SK-N-SH (cell line): ENCODE data around the gene C5orf52. TPM values are rescaled to one million over a fixed set of nuclear protein-coding genes. Genes with fewer than 3 reads are reported as not detected.
"Not testable (repeated sequence)": the region's sequence is repeated elsewhere in the genome, so short reads cannot be mapped to it uniquely, and the experiment has no call there.

Experiments used
- CTCF ChIA-PET: fragments of 300-600, 350-600 bp; formaldehyde crosslinking; extraction: SDS; loops from one replicate; lab custom pipeline; 2021; lab: Yijun Ruan, JAX
- POLR2A ChIA-PET: fragments of 350-600 bp; sonication (Branson Sonifier 250); formaldehyde crosslinking; extraction: SDS; loops from one replicate; lab custom pipeline; 2020; ENCODE audit warnings: antibody characterized with exemption, inconsistent platforms; lab: Yijun Ruan, JAX
- DNase-seq: peaks from one replicate; pipeline ENCODE4 v3.0.0; 2012
- H2AFZ ChIP-seq: fragments of 200-600 bp; sonication (generic); 2 replicates; pipeline ENCODE4 v1.8.1; 2016; ENCODE audit warnings: antibody characterized with exemption, mild to moderate bottlenecking, low read depth
- H3F3A ChIP-seq: fragments of 200-600 bp; sonication (generic); replicated peaks from 2 replicates; pipeline ENCODE3; 2016; ENCODE audit warnings: antibody characterized with exemption, mild to moderate bottlenecking; ENCODE audit not compliant: insufficient read depth
- H3K27ac ChIP-seq, 2 experiments: fragments of 200-500 bp in 1 of 2; fragments of 200-600 bp in 1 of 2; sonication (Bioruptor generic) in 1 of 2; sonication (generic), shearing (Covaris generic) in 1 of 2; 2 replicates each; pipeline versions ENCODE4 v1.5.1 to v1.6.1; 2014 to 2016; ENCODE audit warnings: low read depth in 2 of 2, inconsistent platforms in 1 of 2, low read length in 1 of 2, mild to moderate bottlenecking in 1 of 2, mixed read lengths in 1 of 2
- H3K27me3 ChIP-seq: fragments of 200-600 bp; sonication (generic), shearing (Covaris generic); 2 replicates; pipeline ENCODE4 v1.6.1; 2016; ENCODE audit warnings: mixed run types; ENCODE audit not compliant: insufficient read depth
- H3K36me3 ChIP-seq, 2 experiments: fragments of 200-500 bp in 1 of 2; fragments of 200-600 bp in 1 of 2; sonication (Bioruptor generic) in 1 of 2; sonication (generic) in 1 of 2; replicated peaks in 1 of 2; 2 replicates each; pipeline versions ENCODE3 to v1.5.1; 2014 to 2016; ENCODE audit warnings: low read length in 1 of 2, mild to moderate bottlenecking in 1 of 2; ENCODE audit not compliant: insufficient read depth in 2 of 2, control insufficient read depth in 1 of 2
- H3K4me1 ChIP-seq, 2 experiments: fragments of 200-500 bp in 1 of 2; fragments of 200-600 bp in 1 of 2; sonication (Bioruptor generic) in 1 of 2; sonication (generic), shearing (Covaris generic) in 1 of 2; 2 replicates each; pipeline versions ENCODE4 v1.5.1 to v1.6.1; 2014 to 2016; ENCODE audit warnings: low read depth in 1 of 2, low read length in 1 of 2, mixed run types in 1 of 2; ENCODE audit not compliant: insufficient read depth in 2 of 2, control insufficient read depth in 1 of 2
- H3K4me2 ChIP-seq: fragments of 200-600 bp; sonication (generic), shearing (Covaris generic); 2 replicates; pipeline ENCODE4 v1.6.1; 2017; ENCODE audit warnings: mixed run types
- H3K4me3 ChIP-seq, 2 experiments: fragments of 200-500 bp in 1 of 2; fragments of 200-600 bp in 1 of 2; sonication (Bioruptor generic) in 1 of 2; sonication (generic), shearing (Covaris generic) in 1 of 2; 2 replicates each; pipeline versions ENCODE4 v1.5.1 to v1.8.1; 2014 to 2016; ENCODE audit warnings: low read depth in 2 of 2, inconsistent platforms in 1 of 2, low read length in 1 of 2, mild to moderate bottlenecking in 1 of 2, mixed read lengths in 1 of 2, moderate library complexity in 1 of 2
- H3K79me2 ChIP-seq: fragments of 200-600 bp; sonication (generic); 2 replicates; pipeline ENCODE4 v1.8.1; 2017; ENCODE audit warnings: mild to moderate bottlenecking; ENCODE audit not compliant: insufficient read depth
- H3K9ac ChIP-seq: fragments of 200-600 bp; sonication (generic); 2 replicates; pipeline ENCODE4 v1.6.1; 2017; ENCODE audit warnings: mixed run types
- H3K9me2 ChIP-seq: fragments of 200-600 bp; sonication (generic); 2 replicates; pipeline ENCODE4 v1.6.1; 2017; ENCODE audit warnings: mixed run types
- H3K9me3 ChIP-seq: fragments of 200-600 bp; sonication (generic); 2 replicates; pipeline ENCODE4 v1.6.1; 2017; ENCODE audit warnings: mixed run types, mild to moderate bottlenecking, moderate library complexity
- H4K20me1 ChIP-seq: fragments of 200-600 bp; sonication (generic); 2 replicates; pipeline ENCODE4 v1.6.1; 2017; ENCODE audit warnings: mild to moderate bottlenecking, mixed run types; ENCODE audit not compliant: insufficient read depth
- CHD2 ChIP-seq: fragments of 150-350 bp; IDR thresholded peaks from 2 replicates; pipeline ENCODE4 v1.6.1; 2018; ENCODE audit warnings: low read length; ENCODE audit not compliant: partially characterized antibody
- CTCF ChIP-seq: fragments of 200-600 bp; sonication (generic); IDR thresholded peaks from 2 replicates; pipeline ENCODE4 v1.6.1; 2017; ENCODE audit warnings: antibody characterized with exemption, mild to moderate bottlenecking, moderate library complexity
- FOXM1 ChIP-seq: IDR thresholded peaks from 2 replicates; pipeline ENCODE4 v1.4.0; 2012; ENCODE audit warnings: low read depth, mild to moderate bottlenecking
- GATA2 ChIP-seq: sonication (generic); formaldehyde crosslinking; IDR thresholded peaks from 2 replicates; pipeline ENCODE4 v1.5.0; 2020; ENCODE audit warnings: mild to moderate bottlenecking, missing genetic modification reagents
- MXI1 ChIP-seq: IDR thresholded peaks from 2 replicates; pipeline ENCODE4 v1.6.1; 2012; ENCODE audit warnings: mild to moderate bottlenecking, low read depth, low read length, improper control_type of control experiment
- RAD21 ChIP-seq: IDR thresholded peaks from 2 replicates; pipeline ENCODE4 v1.6.1; 2012; ENCODE audit warnings: mild to moderate bottlenecking, low read length
- RCOR1 ChIP-seq: fragments of 150-350 bp; IDR thresholded peaks from 2 replicates; pipeline ENCODE4 v1.6.1; 2017; ENCODE audit warnings: antibody characterized with exemption, low read length
- RFX5 ChIP-seq: IDR thresholded peaks from 2 replicates; pipeline ENCODE4 v1.6.1; 2012; ENCODE audit warnings: mild to moderate bottlenecking, improper control_type of control experiment, low read length
- TCF12 ChIP-seq: IDR thresholded peaks from 2 replicates; pipeline ENCODE4 v1.4.0; 2012
- TEAD4 ChIP-seq: IDR thresholded peaks from 2 replicates; pipeline ENCODE4 v1.4.0; 2012; ENCODE audit warnings: mild to moderate bottlenecking, borderline replicate concordance; ENCODE audit not compliant: insufficient read depth
- YY1 ChIP-seq: IDR thresholded peaks from 2 replicates; pipeline ENCODE4 v1.4.0; 2012; ENCODE audit warnings: low read depth, mild to moderate bottlenecking
- WGBS: methylation state at CpG from one replicate; pipeline ENCODE4 v1.1.6; 2017; ENCODE audit warnings: low lambda C conversion rate; 5-methylcytosine and 5-hydroxymethylcytosine counted together
- polyA plus RNA-seq, 3 experiments: library from polyadenylated mRNA; depleted of rRNA; stranded (reverse); fragments of >200 nt; gene quantifications; 2 replicates each; pipeline ENCODE4 v1.2.3, GENCODE V29; 2012
- TF ChIP-seq, protein P1 (sequence below): fragments of 150-350 bp; IDR thresholded peaks from 2 replicates; pipeline ENCODE4 v1.6.1; 2017; ENCODE audit warnings: antibody characterized with exemption, low read length, low read depth, borderline replicate concordance
- TF ChIP-seq, protein P2 (sequence below): IDR thresholded peaks from 2 replicates; pipeline ENCODE4 v1.4.0; 2012; ENCODE audit warnings: low read depth

C5orf52 gene
- polyA plus RNA-seq, 1 of the 3 experiments (the other 2 are of a cell fraction), result not detected

DNA sequence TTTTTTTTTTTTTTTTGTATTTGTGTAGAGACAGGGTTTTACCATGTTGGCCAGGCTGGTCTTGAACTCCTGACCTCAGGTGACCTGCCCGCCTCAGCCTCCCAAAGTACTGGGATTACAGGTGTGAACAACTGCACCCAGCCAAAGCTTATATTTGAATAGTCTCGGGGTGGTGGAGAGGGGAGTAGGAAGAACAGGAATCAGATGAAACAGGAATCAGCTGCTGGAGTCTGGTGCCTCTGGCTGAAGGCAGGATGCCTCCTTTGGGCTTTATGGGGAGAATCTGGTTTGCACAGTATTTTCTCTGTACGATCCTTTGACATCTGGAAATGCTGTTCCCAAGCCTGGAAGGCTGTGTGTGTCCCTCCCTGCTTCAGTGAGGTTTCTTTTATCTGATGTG lies 10.9 kb downstream of the C5orf52 start:
- no peaks in the 10 kb centered on the region for H3K36me3 ChIP-seq
- H4K20me1 ChIP-seq, result no peaks in the 10 kb centered on the region
- no peaks in the 10 kb centered on the region for H3K4me1 ChIP-seq
- H3F3A ChIP-seq, result no peaks in the 10 kb centered on the region
- H3K27ac ChIP-seq, result no peak overlapping the region
- TF ChIP-seq TEAD4, result no peak
- H3K27me3 ChIP-seq, result no peaks in the 10 kb centered on the region
- no peak overlapping the region for H3K4me3 ChIP-seq
- no peak for DNase-seq
- no peak overlapping the region for H2AFZ ChIP-seq
- WGBS, result 51% methylated on average over 3 of the region's 3 CpGs
- H3K9ac ChIP-seq, result no peak overlapping the region
- H3K9me2 ChIP-seq, result no peaks in the 10 kb centered on the region
- no peaks in the 10 kb centered on the region for H3K79me2 ChIP-seq
- POLR2A ChIA-PET, result interaction anchor here (0.6 kb wide), 1 partner anchor 33 kb away, joined by 3 read pairs; no protein-coding TSS in a partner anchor
- H3K9me3 ChIP-seq, result no peaks in the 10 kb centered on the region
- no peak overlapping the region for H3K4me2 ChIP-seq
- CTCF ChIA-PET, result interaction anchor here (1.5 kb wide), 1 partner anchor 13 kb away, joined by 3 read pairs; no protein-coding TSS in a partner anchor

GRCh38 chr5:157686276-157687197 lies 15.2 kb downstream of the C5orf52 start:
- H3K27me3 ChIP-seq, H3K9me3 ChIP-seq, CTCF ChIA-PET, H3K4me1 ChIP-seq, H3K4me2 ChIP-seq, H3K4me3 ChIP-seq, H3K9me2 ChIP-seq, H3F3A ChIP-seq, H3K27ac ChIP-seq, DNase-seq, POLR2A ChIA-PET, H4K20me1 ChIP-seq, H3K36me3 ChIP-seq, H3K9ac ChIP-seq, H3K79me2 ChIP-seq, H2AFZ ChIP-seq: not testable (repeated sequence)
- 92% methylated on average over 10 of the region's 14 CpGs for WGBS

- H3K27me3 ChIP-seq, result no peaks in the 10 kb centered on the region
- no peaks in the 10 kb centered on the region for H3F3A ChIP-seq
- no peak overlapping the region for H2AFZ ChIP-seq
- TF ChIP-seq RCOR1 (no peak), GATA2 (CRISPR knock-in tag) (no peak), CHD2 (no peak), RAD21 (no peak), FOXM1 (no peak), TCF12 (no peak), RFX5 (no peak), YY1 (no peak), MXI1 (no peak), CTCF (no peak)
- TF ChIP-seq, protein P1, sequence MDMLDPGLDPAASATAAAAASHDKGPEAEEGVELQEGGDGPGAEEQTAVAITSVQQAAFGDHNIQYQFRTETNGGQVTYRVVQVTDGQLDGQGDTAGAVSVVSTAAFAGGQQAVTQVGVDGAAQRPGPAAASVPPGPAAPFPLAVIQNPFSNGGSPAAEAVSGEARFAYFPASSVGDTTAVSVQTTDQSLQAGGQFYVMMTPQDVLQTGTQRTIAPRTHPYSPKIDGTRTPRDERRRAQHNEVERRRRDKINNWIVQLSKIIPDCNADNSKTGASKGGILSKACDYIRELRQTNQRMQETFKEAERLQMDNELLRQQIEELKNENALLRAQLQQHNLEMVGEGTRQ, result no peak
- TF ChIP-seq, protein P2, sequence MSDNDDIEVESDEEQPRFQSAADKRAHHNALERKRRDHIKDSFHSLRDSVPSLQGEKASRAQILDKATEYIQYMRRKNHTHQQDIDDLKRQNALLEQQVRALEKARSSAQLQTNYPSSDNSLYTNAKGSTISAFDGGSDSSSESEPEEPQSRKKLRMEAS, result no peak
- DNase-seq, result no peak
- WGBS, result 90% methylated on average over 1 of the region's 1 CpG
- no peaks in the 10 kb centered on the region for H3K4me1 ChIP-seq
- H3K9me3 ChIP-seq, result no peaks in the 10 kb centered on the region
- no peak overlapping the region for H3K4me3 ChIP-seq
- no peak overlapping the region for H3K9ac ChIP-seq
- no peaks in the 10 kb centered on the region for H4K20me1 ChIP-seq
- H3K79me2 ChIP-seq, result no peaks in the 10 kb centered on the region
- ChIA-PET CTCF (no interaction called here), POLR2A (no interaction called here)
- no peak overlapping the region for H3K4me2 ChIP-seq
- no peaks in the 10 kb centered on the region for H3K9me2 ChIP-seq
- no peaks in the 10 kb centered on the region for H3K36me3 ChIP-seq
- H3K27ac ChIP-seq, result no peak overlapping the region
These were observed 15.8 kb downstream of the C5orf52 start for GRCh38 chr5:157687198-157687554.
